Stimulated activated CD4-positive, alpha-beta T cell treated with anti-CD3 and anti-CD28 coated beads, Interleukin-15, amount 100 ng/mL, for 24 hours (primary cell): ENCODE measurements around the gene RHBDF1.

ENCODE experiments used
- DNase-seq: peaks from one replicate; pipeline ENCODE4 v3.0.0-alpha.2; 2020

RHBDF1 gene

DNA sequence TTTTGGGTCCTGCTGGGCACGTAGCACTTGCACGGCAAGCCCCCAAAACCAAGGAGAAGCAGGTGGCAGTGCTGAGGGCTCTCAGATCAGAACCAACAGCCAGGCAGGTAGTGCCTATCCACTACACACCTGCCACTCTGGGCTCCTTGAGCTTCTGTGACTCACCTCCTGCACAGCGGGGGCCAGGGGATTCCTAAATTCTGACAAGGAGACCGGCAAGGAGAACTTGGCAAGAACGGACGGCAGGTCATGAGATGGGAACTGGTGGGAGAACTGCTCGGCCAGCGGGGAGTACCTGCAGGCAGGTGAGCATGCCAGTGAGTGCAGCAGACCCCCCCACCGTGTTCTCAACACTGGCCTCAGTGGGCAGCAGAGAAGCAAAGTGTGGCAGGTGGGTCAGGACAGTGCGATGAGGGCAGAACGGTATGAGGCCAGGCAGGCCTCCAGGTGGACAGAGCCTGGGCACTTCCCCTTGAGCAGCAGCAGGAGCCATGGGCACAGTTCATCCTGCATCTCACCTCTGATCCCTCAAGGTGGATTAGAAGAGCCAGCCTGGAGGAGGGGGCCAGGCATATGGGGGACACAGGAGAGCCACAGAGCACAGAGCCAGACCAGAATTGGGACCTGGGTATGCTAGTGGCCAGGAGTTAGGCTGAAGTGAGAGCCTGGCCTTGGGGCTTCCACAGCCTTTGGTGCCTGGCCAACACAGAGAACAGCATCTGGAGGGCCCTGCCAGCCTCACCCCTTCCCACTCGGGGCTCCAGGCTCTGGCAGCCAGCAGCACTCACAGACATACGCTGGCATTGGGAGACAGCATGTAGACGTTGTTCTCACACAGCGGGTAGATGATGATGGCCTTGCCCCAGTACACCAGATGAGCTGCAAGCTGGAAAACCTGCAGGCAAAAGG is 20.3 kb upstream of the RHBDF1 start:
- no peak for DNase-seq

DNA sequence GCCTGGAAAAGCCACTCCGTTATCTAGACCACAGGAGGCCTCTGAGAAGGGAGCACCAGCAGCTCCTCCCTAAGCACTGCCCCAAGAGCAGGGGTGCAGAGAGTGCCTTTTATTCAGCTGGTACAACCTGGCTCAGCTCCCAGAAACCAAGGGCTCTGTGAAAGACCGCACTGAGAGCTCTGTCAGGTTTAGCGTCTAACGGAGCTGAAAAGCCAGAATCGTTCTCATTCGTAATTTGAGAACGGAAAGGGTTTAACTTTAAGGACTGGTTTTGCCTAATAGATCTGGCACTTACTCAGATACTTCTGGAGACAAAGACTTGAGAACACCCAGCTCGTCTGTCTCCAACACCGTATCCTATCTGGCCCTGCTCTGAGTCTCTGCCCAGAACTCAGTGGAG is 19.1 kb upstream of the RHBDF1 start:
- DNase-seq = no peak

DNA sequence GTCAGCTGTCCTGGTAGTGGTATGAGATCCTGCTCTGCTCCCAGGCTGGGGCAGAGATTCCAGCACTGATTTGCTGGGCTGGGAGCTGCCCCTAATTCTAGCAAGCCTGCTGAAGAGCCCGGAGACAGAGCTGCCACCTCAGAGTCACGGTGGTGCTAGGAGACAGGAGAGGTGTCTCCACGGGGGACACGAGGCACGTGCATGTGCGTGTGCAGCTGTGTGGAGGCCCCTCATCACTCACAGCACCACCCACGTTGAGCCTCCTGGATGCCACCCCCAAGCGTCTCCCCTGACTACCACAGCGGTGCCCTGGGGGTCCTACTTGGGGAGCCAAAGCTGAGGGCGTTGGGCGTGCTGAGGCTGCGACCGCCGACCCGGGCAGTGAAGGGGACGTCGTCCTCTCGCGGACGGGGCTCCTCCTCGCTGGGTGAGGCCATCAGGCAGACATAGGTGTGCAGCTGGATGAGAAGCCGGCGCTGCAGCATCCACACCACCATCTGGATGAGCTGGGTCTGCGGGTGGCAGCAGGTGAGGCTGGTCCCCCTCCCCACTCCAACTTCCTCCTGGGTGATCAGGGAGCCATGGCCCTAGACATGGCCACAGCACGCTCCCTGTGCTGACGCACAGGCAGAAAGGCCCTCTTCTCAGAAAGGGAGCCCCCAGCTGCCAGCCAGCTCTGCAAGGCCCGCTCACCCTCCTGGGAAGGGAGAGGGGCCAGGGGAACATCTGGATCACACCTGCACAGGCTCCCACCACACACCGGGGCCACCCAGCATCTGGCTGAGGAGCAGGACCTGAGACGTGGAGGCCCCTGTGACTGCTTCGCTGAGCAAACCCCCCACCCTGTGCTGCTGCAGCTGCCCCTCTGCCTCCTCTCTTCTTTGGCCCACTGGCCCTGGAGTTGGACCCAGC is 17.2 kb upstream of the RHBDF1 start:
- no peak for DNase-seq

DNA sequence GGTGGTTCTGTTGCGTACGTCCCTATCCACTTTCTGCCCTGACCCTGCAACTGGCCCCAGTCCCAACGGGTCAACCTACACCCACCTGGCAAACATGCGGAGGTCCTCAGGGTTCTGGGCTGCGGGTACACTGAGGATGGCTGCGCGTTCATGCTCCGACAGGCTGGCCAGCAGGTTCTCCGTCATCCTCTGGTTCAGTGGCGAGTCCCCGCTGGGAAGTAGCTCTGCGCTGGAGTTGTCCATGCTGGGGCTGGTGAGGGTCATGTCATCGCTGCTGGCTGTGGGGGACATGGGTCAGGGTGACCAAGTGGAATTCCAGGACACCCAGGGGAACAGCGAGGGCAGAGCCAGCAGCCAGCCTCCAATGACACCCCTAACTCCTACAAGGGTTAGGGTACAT is 16.2 kb upstream of the RHBDF1 start:
- DNase-seq = no peak

DNA sequence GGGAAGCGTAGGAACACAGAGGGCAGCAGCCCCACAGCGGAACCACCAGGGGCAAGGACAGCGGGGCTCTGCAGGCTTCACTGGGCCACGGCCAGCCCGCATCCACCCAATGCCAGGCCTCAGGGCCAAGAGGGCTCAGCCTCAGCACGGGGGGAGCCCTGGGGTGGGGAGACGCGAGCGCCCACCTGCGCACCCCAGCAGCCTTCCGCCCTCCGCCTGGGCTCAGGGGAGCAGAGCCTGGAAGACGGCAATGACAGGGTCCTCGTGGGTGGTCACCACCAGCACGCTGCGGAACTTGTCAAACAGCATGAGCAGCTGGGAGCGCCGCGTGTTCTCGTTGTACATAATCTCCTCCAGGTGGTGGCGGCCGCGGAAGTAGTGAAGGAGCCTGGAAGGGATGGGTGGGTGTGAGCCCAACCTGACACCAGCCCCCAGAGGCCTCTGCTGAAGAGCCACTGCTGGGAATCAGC is 14.1 kb upstream of the RHBDF1 start:
- no peak for DNase-seq

DNA sequence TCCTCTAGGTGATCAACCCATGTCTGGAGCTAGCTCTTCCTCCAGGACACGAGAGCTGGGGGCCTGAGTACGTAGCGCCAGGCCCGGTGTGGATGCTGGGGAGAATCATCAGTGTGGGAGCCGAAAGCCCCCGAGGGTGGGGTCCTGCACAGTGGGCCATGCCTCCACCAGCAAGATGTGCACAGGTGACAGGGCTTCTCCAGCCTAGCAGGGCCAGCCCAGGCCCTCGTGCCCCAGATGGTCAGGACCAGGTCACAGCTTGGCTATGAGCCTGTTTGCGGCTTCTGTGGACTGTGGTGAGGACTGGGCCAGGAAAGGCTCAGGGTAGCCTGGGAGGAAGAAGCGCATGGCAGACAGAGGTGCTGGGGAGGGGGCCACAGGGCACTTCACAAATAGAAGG is 13.4 kb upstream of the RHBDF1 start:
- DNase-seq = no peak

- no peak for DNase-seq
These were observed 13.0 kb upstream of the RHBDF1 start for GRCh38 chr16:85407-85782.

DNA sequence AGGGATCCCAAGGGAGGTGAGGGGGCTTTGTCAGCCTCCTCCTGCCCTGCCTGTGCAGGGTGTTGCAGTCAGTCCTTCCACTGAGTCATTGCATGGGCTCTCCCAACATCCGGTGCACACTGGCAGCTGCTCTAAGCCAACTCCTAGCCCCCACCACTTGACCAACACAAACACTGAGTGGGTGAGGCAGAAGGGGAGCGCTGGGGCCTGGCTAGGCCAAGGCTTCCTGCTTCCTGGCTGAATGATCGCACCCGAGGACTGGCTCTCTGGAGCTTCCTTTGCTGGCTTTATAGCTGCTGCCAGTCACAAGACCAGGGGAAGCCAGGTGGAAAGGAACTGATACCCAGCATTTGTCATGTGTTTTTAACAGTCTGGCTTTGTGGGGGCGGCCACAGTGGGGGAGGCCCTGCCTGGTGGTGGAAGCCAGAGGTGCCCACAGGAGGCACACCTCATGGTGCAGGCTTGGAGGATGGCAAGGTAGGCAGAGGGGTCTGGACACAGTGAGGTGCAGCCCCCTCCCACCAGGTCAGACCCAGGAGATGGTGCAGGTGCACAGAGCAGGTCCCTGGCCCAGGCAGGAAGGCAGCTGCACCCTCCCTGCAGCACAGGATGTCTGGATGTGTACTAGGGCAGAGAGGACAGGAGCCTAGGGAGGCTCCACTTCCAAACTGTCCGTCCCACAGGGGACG is 12.4 kb upstream of the RHBDF1 start:
- DNase-seq = peak; percentile 75

GRCh38 chr16:83781-84615 is 11.6 kb upstream of the RHBDF1 start:
- DNase-seq = no peak

- DNase-seq = no peak
These were observed 10.7 kb upstream of the RHBDF1 start for GRCh38 chr16:83060-83603.

DNA sequence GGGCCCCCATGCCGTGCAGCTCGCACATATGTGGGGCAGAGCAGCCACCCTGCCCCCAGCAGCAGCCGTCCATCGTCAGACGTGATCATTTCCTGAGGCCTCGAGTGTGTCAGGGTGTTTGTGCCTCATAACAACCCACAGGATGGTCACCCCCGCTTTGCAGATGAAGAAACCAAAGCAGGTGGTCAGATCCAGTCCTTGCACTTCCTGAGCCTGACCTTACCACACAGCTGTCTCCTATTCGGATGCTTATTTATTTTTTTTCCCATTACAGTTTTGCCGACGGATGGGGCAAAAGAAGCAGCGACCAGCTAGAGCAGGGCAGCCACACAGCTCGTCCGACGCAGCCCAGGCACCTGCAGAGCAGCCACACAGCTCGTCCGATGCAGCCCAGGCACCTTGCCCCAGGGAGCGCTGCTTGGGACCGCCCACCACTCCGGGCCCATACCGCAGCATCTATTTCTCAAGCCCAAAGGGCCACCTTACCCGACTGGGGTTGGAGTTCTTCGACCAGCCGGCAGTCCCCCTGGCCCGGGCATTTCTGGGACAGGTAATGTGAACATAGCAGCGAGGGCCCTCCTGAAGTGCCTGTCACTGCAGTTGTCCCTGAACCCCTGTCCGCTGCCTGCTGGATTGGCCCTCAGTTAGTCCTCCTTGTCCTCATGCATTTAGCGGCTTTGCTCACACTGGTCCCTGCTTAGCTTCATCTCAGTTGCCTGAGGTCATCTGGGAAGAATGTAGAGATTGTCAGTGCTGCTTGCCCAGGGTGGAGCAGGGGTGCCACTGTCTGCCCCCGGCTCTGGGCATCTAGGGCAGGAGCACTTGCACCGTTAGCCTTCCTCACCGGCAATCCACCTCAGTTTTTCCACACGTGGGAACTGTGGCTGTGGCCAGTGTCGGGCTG is 7.0 kb upstream of the RHBDF1 start:
- DNase-seq = no peak

DNA sequence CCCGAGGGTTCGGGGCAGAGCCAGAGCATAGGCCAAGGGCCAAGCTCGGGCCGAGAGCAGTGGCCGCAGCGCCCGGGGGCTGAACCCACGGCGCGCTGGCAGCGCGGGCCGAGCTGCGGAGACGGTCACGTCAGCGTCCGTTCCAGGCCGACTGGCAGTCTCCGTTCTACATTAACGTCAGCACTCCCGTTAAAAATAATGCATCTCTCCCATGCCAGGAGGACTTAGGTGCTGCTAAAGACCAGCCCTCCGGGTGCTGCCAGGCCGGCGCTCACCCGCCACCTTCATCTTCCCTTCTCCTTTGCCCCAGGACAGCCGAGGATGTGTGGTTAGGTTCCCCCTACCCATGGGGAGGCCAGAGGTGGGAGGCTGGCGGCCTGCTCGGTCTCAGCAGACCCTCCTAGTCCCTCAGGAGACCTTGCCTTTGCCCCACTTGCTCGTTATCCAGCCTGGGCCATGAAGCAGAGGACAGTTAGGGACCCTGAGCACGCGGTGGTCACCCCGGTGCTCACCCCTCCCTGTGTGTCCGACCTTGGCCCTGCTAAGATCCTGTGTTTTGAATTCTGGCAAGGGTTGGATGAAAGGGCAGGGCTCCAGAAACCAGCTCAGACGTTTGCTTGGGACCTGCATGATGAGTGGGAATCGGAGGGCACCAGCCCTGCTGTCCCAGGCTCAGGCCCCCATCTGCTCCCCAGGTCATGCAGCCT is 6.2 kb upstream of the RHBDF1 start:
- DNase-seq = peak; percentile 37

- peak; percentile 90 for DNase-seq
These were observed 5.5 kb upstream of the RHBDF1 start, which contains the start of gene MPG for GRCh38 chr16:77807-78443. TSS of gene MPG (plus strand) at chr16:78225. CDS start at chr16:78310, 85 bp downstream.

- peak; percentile 63 for DNase-seq
These were observed 4.9 kb upstream of the RHBDF1 start for GRCh38 chr16:77273-77806.

DNA sequence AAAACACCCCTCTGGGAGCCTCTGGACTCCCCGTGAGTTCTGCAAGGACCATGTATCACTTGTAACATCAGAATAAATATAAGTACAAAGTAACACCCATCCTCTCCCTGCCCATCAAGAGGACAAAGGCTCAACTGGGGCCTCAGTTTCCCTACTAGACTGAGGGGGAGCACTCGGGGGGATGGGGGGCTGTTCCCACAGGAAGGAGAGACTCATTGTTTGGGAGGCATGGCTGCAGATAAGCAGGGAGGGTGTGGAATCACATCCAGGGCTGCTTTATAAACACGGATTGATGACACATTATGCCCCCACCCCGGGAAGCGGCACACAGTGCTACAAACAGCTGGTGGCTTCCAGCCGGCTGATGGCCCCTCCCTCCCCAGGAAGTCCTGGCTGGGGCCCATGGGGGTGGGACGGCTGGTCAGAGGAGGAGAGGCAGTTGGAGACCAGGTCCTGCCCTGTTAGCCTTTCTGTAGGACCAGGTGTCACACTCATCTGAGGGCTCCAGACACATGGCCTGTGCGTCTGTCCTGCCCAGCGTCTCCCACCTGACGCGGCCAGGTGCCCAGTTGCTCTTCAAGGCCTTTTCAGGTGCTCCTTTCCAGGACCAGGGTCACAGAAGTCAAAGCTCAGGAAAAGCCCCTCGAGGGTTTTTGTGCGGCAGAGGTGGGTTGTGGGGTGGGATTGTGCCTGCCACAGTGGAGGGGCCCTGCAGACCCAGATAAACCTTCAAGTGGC is 4.3 kb upstream of the RHBDF1 start:
- DNase-seq = no peak

DNA sequence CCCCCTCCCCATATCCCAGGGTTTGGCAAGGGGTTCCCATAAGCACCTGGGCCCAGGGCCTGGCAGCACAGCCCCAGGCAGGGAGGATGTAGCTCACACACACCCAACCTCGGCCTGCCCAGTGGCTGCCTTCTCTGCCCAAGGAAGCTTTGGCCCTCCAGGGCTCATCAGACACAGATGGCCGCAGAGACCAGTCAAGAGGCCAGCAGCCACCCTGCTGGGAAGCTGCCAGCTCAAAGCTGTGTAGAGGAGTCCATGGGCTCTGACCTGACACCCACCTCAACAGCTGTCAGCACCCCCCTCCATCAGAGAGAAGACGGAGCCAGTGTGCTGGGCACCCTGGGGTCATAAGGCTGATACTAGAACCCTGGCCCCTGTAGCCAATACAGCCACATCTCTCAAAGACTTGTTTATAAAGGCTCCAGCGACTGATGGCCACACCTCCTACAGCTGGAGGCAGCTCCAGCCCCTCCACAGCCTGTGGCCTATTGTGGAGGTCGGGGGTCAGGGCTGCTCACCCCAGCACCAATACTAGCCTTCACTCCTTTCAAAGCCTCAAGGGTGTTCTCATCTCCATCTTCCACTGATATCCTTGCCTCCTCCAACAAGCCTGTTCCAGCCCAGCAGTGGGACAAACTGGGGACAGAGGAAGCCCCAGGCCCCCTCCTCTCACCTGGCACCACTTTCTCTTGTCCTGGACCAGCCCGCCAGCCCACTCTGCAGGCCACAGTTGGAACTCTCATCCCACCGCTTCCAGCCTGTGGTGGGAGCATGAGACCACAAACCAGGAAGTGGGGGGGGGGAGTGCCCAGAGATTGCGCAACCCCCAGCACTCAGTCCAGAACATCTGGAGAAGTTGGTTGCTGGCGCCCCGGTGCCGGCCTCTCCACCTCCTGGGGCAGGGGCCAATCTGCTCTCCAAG is 3.4 kb upstream of the RHBDF1 start:
- no peak for DNase-seq

- DNase-seq = no peak
These were observed 2.4 kb upstream of the RHBDF1 start for GRCh38 chr16:74747-75334.
